Peyer's patch (tissue), 4 donors: ENCODE data around the gene NOVA2.

Experiments used
- POLR2A ChIP-seq, 2 donors: fragments of 450-650 bp; IDR thresholded peaks; one replicate each; pipeline ENCODE4 v1.5.1; 2017; ENCODE audit warnings: antibody characterized with exemption in 2 of 2, mild to moderate bottlenecking in 2 of 2, moderate library complexity in 2 of 2
- TF ChIP-seq, protein P1 (sequence below), 6 experiments: fragments of 450-650 bp in 4 of 6; fragments of 200-600 bp in 2 of 6; sonication (generic) in 1 of 6; IDR thresholded peaks; one replicate each; pipeline ENCODE4 v1.5.1; 2017 to 2019; ENCODE audit warnings: antibody characterized with exemption in 6 of 6, mild to moderate bottlenecking in 3 of 6, moderate library complexity in 1 of 6

DNA sequence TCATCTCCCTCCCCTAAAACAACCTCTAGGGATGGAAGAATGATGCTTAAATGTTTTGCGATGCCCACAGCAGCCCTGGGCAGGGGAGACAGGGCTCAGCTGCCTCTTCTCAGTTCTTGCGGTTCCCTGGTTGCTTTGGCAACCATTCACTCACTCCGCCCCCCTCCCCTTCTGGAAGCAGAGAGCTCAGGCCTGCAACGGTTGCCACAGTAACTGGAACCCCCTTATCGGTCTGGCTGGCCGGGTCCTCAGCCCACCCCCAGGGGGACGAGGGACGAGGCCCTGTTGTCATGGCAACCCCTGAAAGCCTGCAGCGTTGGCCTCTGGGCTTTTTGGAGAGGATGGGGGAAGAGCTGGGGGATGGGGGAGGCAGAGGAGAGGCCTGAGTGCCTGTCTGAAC is 19.5 kb downstream of the NOVA2 start:
- no peak for TF ChIP-seq POLR2A (IDR thresholded peaks at IDR 0.05)
- TF ChIP-seq, protein P1, sequence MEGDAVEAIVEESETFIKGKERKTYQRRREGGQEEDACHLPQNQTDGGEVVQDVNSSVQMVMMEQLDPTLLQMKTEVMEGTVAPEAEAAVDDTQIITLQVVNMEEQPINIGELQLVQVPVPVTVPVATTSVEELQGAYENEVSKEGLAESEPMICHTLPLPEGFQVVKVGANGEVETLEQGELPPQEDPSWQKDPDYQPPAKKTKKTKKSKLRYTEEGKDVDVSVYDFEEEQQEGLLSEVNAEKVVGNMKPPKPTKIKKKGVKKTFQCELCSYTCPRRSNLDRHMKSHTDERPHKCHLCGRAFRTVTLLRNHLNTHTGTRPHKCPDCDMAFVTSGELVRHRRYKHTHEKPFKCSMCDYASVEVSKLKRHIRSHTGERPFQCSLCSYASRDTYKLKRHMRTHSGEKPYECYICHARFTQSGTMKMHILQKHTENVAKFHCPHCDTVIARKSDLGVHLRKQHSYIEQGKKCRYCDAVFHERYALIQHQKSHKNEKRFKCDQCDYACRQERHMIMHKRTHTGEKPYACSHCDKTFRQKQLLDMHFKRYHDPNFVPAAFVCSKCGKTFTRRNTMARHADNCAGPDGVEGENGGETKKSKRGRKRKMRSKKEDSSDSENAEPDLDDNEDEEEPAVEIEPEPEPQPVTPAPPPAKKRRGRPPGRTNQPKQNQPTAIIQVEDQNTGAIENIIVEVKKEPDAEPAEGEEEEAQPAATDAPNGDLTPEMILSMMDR (IDR thresholded peaks at IDR 0.05): no peak
